ENCODE measurements around the gene PTPN13. TPM values are rescaled to one million over a fixed set of nuclear protein-coding genes. Genes with fewer than 3 reads are reported as not detected.
A peak's percentile ranks its signal among the peaks of the same experiment; 100 is the strongest.

The PTPN13 gene
- total RNA-seq, 2 donors from 2014 or later, result 130 to 238 TPM

GRCh38 chr4:86818841-86819240 lies 224.7 kb downstream of the PTPN13 start:
- no peaks in the 10 kb centered on the region for H3K27me3 Mint-ChIP-seq (ENCODE audit: insufficient read depth)
- peaks cover 30% of the 10 kb centered on the region for H3K36me3 Mint-ChIP-seq (ENCODE audit: low read depth)
- TF ChIP-seq CTCF (conservative IDR thresholded peaks at IDR 0.05), result peak; percentile 65
- H3K9me3 ChIP-seq (ENCODE audit: control insufficient read depth, low read length), result peaks cover 20% of the 10 kb centered on the region
- peaks cover 9% of the 10 kb centered on the region for H3K9me3 Mint-ChIP-seq
- H3K4me1 Mint-ChIP-seq, result peaks cover 19% of the 10 kb centered on the region
- H3K4me1 ChIP-seq (ENCODE audit: control insufficient read depth, insufficient read depth, low read length), result no peaks in the 10 kb centered on the region
- peaks cover 6% of the 10 kb centered on the region for H3K27me3 ChIP-seq (ENCODE audit: control insufficient read depth, insufficient read depth, low read length, poor library complexity, severe bottlenecking)
- H3K27ac ChIP-seq (ENCODE audit: low read depth, low read length), result no peak overlapping the region
- no peak overlapping the region for H3K9ac ChIP-seq (ENCODE audit: extremely low read depth, low read length, poor library complexity, severe bottlenecking)
- H3K4me3 ChIP-seq (ENCODE audit: low read length), result no peak overlapping the region
- H3K4me3 Mint-ChIP-seq, result no peak overlapping the region
- 92 to 94% methylated on average over 2 to 3 of the region's 3 CpGs for WGBS, 2 experiments (ENCODE audit: insufficient coverage in 1 of 2, insufficient read length in 1 of 2)
- DNase-seq, result peak; percentile 56
- H3K27ac Mint-ChIP-seq, result no peak overlapping the region
- H3K36me3 ChIP-seq (ENCODE audit: control insufficient read depth, insufficient read depth, low read length), result peaks cover 26% of the 10 kb centered on the region

- Mint-ChIP-seq H3K4me1 (peaks cover 19% of the 10 kb centered on the region), H3K36me3 (ENCODE audit: low read depth) (peaks cover 24% of the 10 kb centered on the region), H3K4me3 (no peak overlapping the region), H3K9me3 (peaks cover 9% of the 10 kb centered on the region), H3K27me3 (ENCODE audit: insufficient read depth) (no peaks in the 10 kb centered on the region), H3K27ac (no peak overlapping the region)
- TF ChIP-seq CTCF (conservative IDR thresholded peaks at IDR 0.05), result no peak
- no peak for DNase-seq
- no peak overlapping the region for H3K27ac ChIP-seq (ENCODE audit: low read depth, low read length)
- peaks cover 23% of the 10 kb centered on the region for H3K36me3 ChIP-seq (ENCODE audit: control insufficient read depth, insufficient read depth, low read length)
- peaks cover 17% of the 10 kb centered on the region for H3K9me3 ChIP-seq (ENCODE audit: control insufficient read depth, low read length)
- no peak overlapping the region for H3K4me3 ChIP-seq (ENCODE audit: low read length)
- peaks cover 6% of the 10 kb centered on the region for H3K27me3 ChIP-seq (ENCODE audit: control insufficient read depth, insufficient read depth, low read length, poor library complexity, severe bottlenecking)
- no peaks in the 10 kb centered on the region for H3K4me1 ChIP-seq (ENCODE audit: control insufficient read depth, insufficient read depth, low read length)
- 93 to 94% methylated on average over 3 to 7 of the region's 7 CpGs for WGBS, 2 experiments (ENCODE audit: insufficient coverage in 1 of 2, insufficient read length in 1 of 2)
- H3K9ac ChIP-seq (ENCODE audit: extremely low read depth, low read length, poor library complexity, severe bottlenecking), result no peak overlapping the region
Observed at GRCh38 chr4:86819561-86819960, 225.4 kb downstream of the PTPN13 start.

- Mint-ChIP-seq H3K27me3 (ENCODE audit: insufficient read depth) (no peaks in the 10 kb centered on the region), H3K9me3 (no peaks in the 10 kb centered on the region), H3K27ac (no peak overlapping the region), H3K4me1 (peaks cover 19% of the 10 kb centered on the region), H3K4me3 (no peak overlapping the region), H3K36me3 (ENCODE audit: low read depth) (peaks cover 10% of the 10 kb centered on the region)
- H3K9me3 ChIP-seq (ENCODE audit: control insufficient read depth, low read length), result peaks cover 1% of the 10 kb centered on the region
- H3K4me3 ChIP-seq (ENCODE audit: low read length), result no peak overlapping the region
- H3K27me3 ChIP-seq (ENCODE audit: control insufficient read depth, insufficient read depth, low read length, poor library complexity, severe bottlenecking), result peaks cover 6% of the 10 kb centered on the region
- H3K36me3 ChIP-seq (ENCODE audit: control insufficient read depth, insufficient read depth, low read length), result peaks cover 7% of the 10 kb centered on the region
- H3K27ac ChIP-seq (ENCODE audit: low read depth, low read length), result no peak overlapping the region
- 86% methylated on average over 1 of the region's 1 CpG; no CpG with 5 or more reads in 1 of the 2 experiments for WGBS, 2 experiments (ENCODE audit: insufficient coverage in 1 of 2, insufficient read length in 1 of 2)
- no peak for TF ChIP-seq CTCF (conservative IDR thresholded peaks at IDR 0.05)
- no peaks in the 10 kb centered on the region for H3K4me1 ChIP-seq (ENCODE audit: control insufficient read depth, insufficient read depth, low read length)
- DNase-seq, result no peak
- H3K9ac ChIP-seq (ENCODE audit: extremely low read depth, low read length, poor library complexity, severe bottlenecking), result no peak overlapping the region
Observed at GRCh38 chr4:86821151-86821550, 227.0 kb downstream of the PTPN13 start.
